ENCODE measurements around the gene UBE3D. TPM values are rescaled to one million over a fixed set of nuclear protein-coding genes. Genes with fewer than 3 reads are reported as not detected.

The UBE3D gene
- total RNA-seq, 4 donors from 2014 or later, result 8.9 to 20.5 (median 13.1) TPM

GRCh38 chr6:82957868-82958245 is 107.8 kb downstream of the UBE3D start:
- Histone ChIP-seq H3K4me3 (no peak overlapping the region), H3K27me3 (no peaks in the 10 kb centered on the region), H3K4me1 (peaks cover 0 to 4% of the 10 kb centered on the region in 2 donors), H3K9me3 (no peaks in the 10 kb centered on the region), H3K36me3 (no peaks in the 10 kb centered on the region), H3K27ac (peak overlapping the region; percentile 20 to 48)
- TF ChIP-seq POLR2A (IDR thresholded peaks at IDR 0.05), result no peak
- TF ChIP-seq, protein P1, sequence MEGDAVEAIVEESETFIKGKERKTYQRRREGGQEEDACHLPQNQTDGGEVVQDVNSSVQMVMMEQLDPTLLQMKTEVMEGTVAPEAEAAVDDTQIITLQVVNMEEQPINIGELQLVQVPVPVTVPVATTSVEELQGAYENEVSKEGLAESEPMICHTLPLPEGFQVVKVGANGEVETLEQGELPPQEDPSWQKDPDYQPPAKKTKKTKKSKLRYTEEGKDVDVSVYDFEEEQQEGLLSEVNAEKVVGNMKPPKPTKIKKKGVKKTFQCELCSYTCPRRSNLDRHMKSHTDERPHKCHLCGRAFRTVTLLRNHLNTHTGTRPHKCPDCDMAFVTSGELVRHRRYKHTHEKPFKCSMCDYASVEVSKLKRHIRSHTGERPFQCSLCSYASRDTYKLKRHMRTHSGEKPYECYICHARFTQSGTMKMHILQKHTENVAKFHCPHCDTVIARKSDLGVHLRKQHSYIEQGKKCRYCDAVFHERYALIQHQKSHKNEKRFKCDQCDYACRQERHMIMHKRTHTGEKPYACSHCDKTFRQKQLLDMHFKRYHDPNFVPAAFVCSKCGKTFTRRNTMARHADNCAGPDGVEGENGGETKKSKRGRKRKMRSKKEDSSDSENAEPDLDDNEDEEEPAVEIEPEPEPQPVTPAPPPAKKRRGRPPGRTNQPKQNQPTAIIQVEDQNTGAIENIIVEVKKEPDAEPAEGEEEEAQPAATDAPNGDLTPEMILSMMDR (IDR thresholded peaks at IDR 0.05), result no peak
- intact Hi-C loops (cut with DNase I; ENCODE audit: low total_unique reads), result no loop called here
- DNase-seq, result no peak

- Histone ChIP-seq H3K4me3 (no peak overlapping the region), H3K27ac (peak overlapping the region; percentile 20 to 48), H3K4me1 (peaks cover 0 to 4% of the 10 kb centered on the region in 2 donors), H3K27me3 (no peaks in the 10 kb centered on the region), H3K36me3 (no peaks in the 10 kb centered on the region), H3K9me3 (no peaks in the 10 kb centered on the region)
- intact Hi-C loops (cut with DNase I; ENCODE audit: low total_unique reads), result no loop called here
- DNase-seq, result no peak
- TF ChIP-seq, protein P1 (IDR thresholded peaks at IDR 0.05), result no peak
- TF ChIP-seq POLR2A (IDR thresholded peaks at IDR 0.05), result no peak
Observed at GRCh38 chr6:82957171-82957867, 108.3 kb downstream of the UBE3D start.

GRCh38 chr6:82955841-82956240 is 109.8 kb downstream of the UBE3D start:
- Histone ChIP-seq H3K4me1 (peaks cover 0 to 4% of the 10 kb centered on the region in 2 donors), H3K9me3 (no peaks in the 10 kb centered on the region), H3K27me3 (no peaks in the 10 kb centered on the region), H3K36me3 (no peaks in the 10 kb centered on the region), H3K4me3 (no peak overlapping the region), H3K27ac (no peak overlapping the region)
- no peak for DNase-seq
- intact Hi-C loops (cut with DNase I; ENCODE audit: low total_unique reads), result no loop called here
- TF ChIP-seq, protein P1 (IDR thresholded peaks at IDR 0.05), result no peak
- TF ChIP-seq POLR2A (IDR thresholded peaks at IDR 0.05), result no peak

DNA sequence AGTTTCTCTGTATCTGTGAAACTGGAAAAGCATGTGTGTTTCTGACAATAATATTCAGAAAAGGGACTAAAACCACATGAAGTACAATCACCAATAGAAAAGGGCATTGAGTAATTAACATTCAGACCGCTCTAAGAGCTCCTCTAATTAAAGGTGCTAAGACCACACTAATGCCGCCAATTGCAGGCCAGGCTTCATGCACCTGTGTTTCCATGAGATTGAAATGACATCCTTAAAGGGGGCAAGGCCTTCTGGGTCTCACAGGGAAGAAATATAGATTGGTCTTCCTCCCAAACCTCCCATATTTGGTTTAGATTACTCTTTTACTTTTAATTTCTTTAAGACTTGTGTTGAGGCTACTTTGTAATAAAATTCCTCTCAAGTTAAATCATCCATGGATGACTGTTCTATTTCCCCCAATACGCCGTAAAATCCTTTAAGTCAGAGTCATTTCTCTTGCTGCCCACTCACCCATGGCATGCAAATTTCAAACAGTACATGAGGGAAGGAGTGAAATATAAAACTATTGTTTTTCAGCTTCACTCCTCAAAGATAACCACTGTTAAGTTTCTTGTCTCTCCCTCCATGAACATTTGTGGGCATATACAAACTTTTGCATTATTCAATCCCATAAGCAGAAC is 110.6 kb downstream of the UBE3D start:
- Histone ChIP-seq H3K27ac (no peak overlapping the region), H3K4me3 (no peak overlapping the region), H3K36me3 (no peaks in the 10 kb centered on the region), H3K4me1 (peaks cover 0 to 4% of the 10 kb centered on the region in 2 donors), H3K9me3 (no peaks in the 10 kb centered on the region), H3K27me3 (no peaks in the 10 kb centered on the region)
- intact Hi-C loops (cut with DNase I; ENCODE audit: low total_unique reads), result no loop called here
- TF ChIP-seq, protein P1 (IDR thresholded peaks at IDR 0.05), result no peak
- no peak for TF ChIP-seq POLR2A (IDR thresholded peaks at IDR 0.05)
- DNase-seq, result no peak

- intact Hi-C loops (cut with DNase I; ENCODE audit: low total_unique reads), result no loop called here
- H3K27ac ChIP-seq, result no peak overlapping the region
- H3K9me3 ChIP-seq, result no peaks in the 10 kb centered on the region
- H3K4me3 ChIP-seq, result no peak overlapping the region
- DNase-seq, result no peak
- H3K27me3 ChIP-seq, result no peaks in the 10 kb centered on the region
- H3K36me3 ChIP-seq, result no peaks in the 10 kb centered on the region
- peaks cover 0 to 4% of the 10 kb centered on the region in 2 donors for H3K4me1 ChIP-seq
- TF ChIP-seq, protein P1 (IDR thresholded peaks at IDR 0.05), result no peak
- TF ChIP-seq POLR2A (IDR thresholded peaks at IDR 0.05), result no peak
Observed at GRCh38 chr6:82954356-82954755, 111.3 kb downstream of the UBE3D start.

Data from uterus (tissue), 4 donors.